ENCODE data around the gene NUTF2.

DNA sequence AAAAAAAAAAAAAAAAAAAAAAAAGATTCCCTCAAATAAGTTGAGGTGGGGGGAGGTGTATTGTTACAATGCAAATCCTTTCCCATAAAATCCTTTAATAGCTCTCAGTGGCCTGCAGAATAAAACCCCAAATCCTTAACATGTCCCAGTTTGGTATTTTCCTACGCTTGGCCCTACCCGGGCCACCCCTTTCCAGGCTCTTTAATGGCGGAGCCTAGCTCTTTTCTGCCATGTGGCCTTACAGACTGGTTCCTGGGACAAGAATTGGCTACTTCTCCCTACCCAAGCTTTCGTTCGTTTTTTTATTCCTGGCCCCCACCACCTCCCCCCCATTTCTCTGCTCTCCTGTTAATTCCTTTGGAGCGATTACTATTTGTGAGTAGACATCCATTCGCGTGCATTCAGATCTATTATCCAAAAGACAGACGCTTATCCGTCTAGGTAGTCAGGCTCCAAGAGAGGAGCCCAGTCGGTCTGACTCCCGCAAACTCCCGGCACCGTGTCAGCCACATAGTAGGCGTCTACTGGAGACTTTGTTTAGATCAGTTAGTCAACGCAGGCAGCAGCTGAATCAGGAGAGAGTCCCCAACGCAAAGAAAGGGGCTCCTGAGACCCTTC, 5.4 kb upstream of the NUTF2 start:
- TF ChIP-seq, protein P1, sequence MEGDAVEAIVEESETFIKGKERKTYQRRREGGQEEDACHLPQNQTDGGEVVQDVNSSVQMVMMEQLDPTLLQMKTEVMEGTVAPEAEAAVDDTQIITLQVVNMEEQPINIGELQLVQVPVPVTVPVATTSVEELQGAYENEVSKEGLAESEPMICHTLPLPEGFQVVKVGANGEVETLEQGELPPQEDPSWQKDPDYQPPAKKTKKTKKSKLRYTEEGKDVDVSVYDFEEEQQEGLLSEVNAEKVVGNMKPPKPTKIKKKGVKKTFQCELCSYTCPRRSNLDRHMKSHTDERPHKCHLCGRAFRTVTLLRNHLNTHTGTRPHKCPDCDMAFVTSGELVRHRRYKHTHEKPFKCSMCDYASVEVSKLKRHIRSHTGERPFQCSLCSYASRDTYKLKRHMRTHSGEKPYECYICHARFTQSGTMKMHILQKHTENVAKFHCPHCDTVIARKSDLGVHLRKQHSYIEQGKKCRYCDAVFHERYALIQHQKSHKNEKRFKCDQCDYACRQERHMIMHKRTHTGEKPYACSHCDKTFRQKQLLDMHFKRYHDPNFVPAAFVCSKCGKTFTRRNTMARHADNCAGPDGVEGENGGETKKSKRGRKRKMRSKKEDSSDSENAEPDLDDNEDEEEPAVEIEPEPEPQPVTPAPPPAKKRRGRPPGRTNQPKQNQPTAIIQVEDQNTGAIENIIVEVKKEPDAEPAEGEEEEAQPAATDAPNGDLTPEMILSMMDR (IDR thresholded peaks at IDR 0.05 in 4 of 5, conservative IDR thresholded peaks at IDR 0.05 in 1 of 5): no peak
- no peak for TF ChIP-seq POLR2A (IDR thresholded peaks at IDR 0.05)
